ENCODE results near the gene ZYX. TPM values are rescaled to one million over a fixed set of nuclear protein-coding genes. Genes with fewer than 3 reads are reported as not detected.
"Not testable (repeated sequence)": the region's sequence is repeated elsewhere in the genome, so short reads cannot be mapped to it uniquely, and the experiment has no call there.

Gene ZYX
- polyA plus RNA-seq, 1 experiment = 32.6 TPM

- no peak overlapping the region for H3K4me3 ChIP-seq (ENCODE audit: low read depth, low read length)
- no peaks in the 10 kb centered on the region; the same call in 1 of the 2 replicates for H3K9me3 ChIP-seq (ENCODE audit: control insufficient read depth, insufficient read depth, low read length)
- peaks cover 10% of the 10 kb centered on the region for H3K27me3 ChIP-seq (ENCODE audit: control insufficient read depth, insufficient read depth, low read length)
- TF ChIP-seq CTCF (IDR thresholded peaks at IDR 0.05; ENCODE audit: low read depth, low read length) = no peak
- no peak overlapping the region for H3K27ac ChIP-seq (ENCODE audit: low read depth, low read length)
- POLR2A ChIA-PET = no interaction called here
- DNase-seq (ENCODE audit: low read depth, low spot score) = no peak
- CTCF ChIA-PET = interaction anchor here (0.8 to 1.9 kb wide), 2 partner anchors 19 to 159 kb away, joined by 6 to 8 read pairs; no protein-coding TSS in a partner anchor
Measured at GRCh38 chr7:143399151-143399550, 18.0 kb downstream of the ZYX start.

- no peak overlapping the region for H3K4me3 ChIP-seq (ENCODE audit: low read depth, low read length)
- CTCF ChIA-PET = interaction anchor here (0.8 kb wide), 1 partner anchor 19 kb away, joined by 8 read pairs; no protein-coding TSS in a partner anchor
- TF ChIP-seq CTCF (IDR thresholded peaks at IDR 0.05; ENCODE audit: low read depth, low read length) = no peak
- POLR2A ChIA-PET = no interaction called here
- no peak for DNase-seq (ENCODE audit: low read depth, low spot score)
- no peak overlapping the region for H3K27ac ChIP-seq (ENCODE audit: low read depth, low read length)
- peaks cover 10% of the 10 kb centered on the region for H3K27me3 ChIP-seq (ENCODE audit: control insufficient read depth, insufficient read depth, low read length)
- H3K9me3 ChIP-seq (ENCODE audit: control insufficient read depth, insufficient read depth, low read length) = no peaks in the 10 kb centered on the region; the same call in 1 of the 2 replicates
Measured at GRCh38 chr7:143399642-143400041, 18.5 kb downstream of the ZYX start.

GRCh38 chr7:143401265-143401664, 20.1 kb downstream of the ZYX start:
- Histone ChIP-seq H3K27ac (ENCODE audit: low read depth, low read length) (no peak overlapping the region), H3K4me3 (ENCODE audit: low read depth, low read length) (no peak overlapping the region), H3K27me3 (ENCODE audit: control insufficient read depth, insufficient read depth, low read length) (peaks cover 16% of the 10 kb centered on the region), H3K9me3 (ENCODE audit: control insufficient read depth, insufficient read depth, low read length) (no peaks in the 10 kb centered on the region; the same call in 1 of the 2 replicates)
- POLR2A ChIA-PET = interaction anchor here (1.2 kb wide), 1 partner anchor 13 kb away, joined by 3 read pairs; no protein-coding TSS in a partner anchor
- no peak for TF ChIP-seq CTCF (IDR thresholded peaks at IDR 0.05; ENCODE audit: low read depth, low read length)
- no peak for DNase-seq (ENCODE audit: low read depth, low spot score)
- CTCF ChIA-PET = interaction anchor here (1.3 to 7.9 kb wide), 3 partner anchors 15 to 161 kb away, joined by 3 to 56 read pairs (median 20); no protein-coding TSS in a partner anchor

- peaks cover 20% of the 10 kb centered on the region for H3K27me3 ChIP-seq (ENCODE audit: control insufficient read depth, insufficient read depth, low read length)
- POLR2A ChIA-PET; H3K9me3 ChIP-seq (ENCODE audit: control insufficient read depth, insufficient read depth, low read length); H3K27ac ChIP-seq (ENCODE audit: low read depth, low read length); DNase-seq (ENCODE audit: low read depth, low spot score); H3K4me3 ChIP-seq (ENCODE audit: low read depth, low read length): not testable (repeated sequence)
- CTCF ChIA-PET = interaction anchor here (1.3 to 7.9 kb wide), 3 partner anchors 14 to 162 kb away, joined by 3 to 56 read pairs (median 20); no protein-coding TSS in a partner anchor
Measured at GRCh38 chr7:143402233-143402632, 21.1 kb downstream of the ZYX start.

- Histone ChIP-seq H3K4me3 (ENCODE audit: low read depth, low read length) (no peak overlapping the region), H3K27ac (ENCODE audit: low read depth, low read length) (no peak overlapping the region), H3K9me3 (ENCODE audit: control insufficient read depth, insufficient read depth, low read length) (no peaks in the 10 kb centered on the region; the same call in 1 of the 2 replicates), H3K27me3 (ENCODE audit: control insufficient read depth, insufficient read depth, low read length) (peaks cover 21% of the 10 kb centered on the region)
- no peak for TF ChIP-seq CTCF (IDR thresholded peaks at IDR 0.05; ENCODE audit: low read depth, low read length)
- no peak for DNase-seq (ENCODE audit: low read depth, low spot score)
- ChIA-PET POLR2A (interaction anchor here (0.7 to 3.7 kb wide), 6 partner anchors 11 to 142 kb away, joined by 3 to 43 read pairs (median 4); partner anchors contain the start of genes GSTK1 and ZYX), CTCF (interaction anchor here (0.8 to 7.9 kb wide), 8 partner anchors 10 to 190 kb away, joined by 3 to 56 read pairs (median 6); no protein-coding TSS in a partner anchor)
Measured at GRCh38 chr7:143405173-143406001, 24.2 kb downstream of the ZYX start.
